ENCODE measurements around the gene C2orf92.

- TF ChIP-seq, protein P1, sequence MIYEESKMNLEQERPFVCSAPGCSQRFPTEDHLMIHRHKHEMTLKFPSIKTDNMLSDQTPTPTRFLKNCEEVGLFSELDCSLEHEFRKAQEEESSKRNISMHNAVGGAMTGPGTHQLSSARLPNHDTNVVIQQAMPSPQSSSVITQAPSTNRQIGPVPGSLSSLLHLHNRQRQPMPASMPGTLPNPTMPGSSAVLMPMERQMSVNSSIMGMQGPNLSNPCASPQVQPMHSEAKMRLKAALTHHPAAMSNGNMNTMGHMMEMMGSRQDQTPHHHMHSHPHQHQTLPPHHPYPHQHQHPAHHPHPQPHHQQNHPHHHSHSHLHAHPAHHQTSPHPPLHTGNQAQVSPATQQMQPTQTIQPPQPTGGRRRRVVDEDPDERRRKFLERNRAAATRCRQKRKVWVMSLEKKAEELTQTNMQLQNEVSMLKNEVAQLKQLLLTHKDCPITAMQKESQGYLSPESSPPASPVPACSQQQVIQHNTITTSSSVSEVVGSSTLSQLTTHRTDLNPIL (CRISPR knock-in tag; IDR thresholded peaks at IDR 0.05; ENCODE audit: low read depth), result no peak
- TF ChIP-seq ZNF70 (CRISPR knock-in tag; IDR thresholded peaks at IDR 0.05) (no peak), PPARA (CRISPR knock-in tag; IDR thresholded peaks at IDR 0.05; ENCODE audit: borderline replicate concordance) (no peak), ARNTL (CRISPR knock-in tag; IDR thresholded peaks at IDR 0.05; ENCODE audit: borderline replicate concordance, low read depth) (no peak), PATZ1 (CRISPR knock-in tag; IDR thresholded peaks at IDR 0.05; ENCODE audit: borderline replicate concordance) (no peak), BACH2 (CRISPR knock-in tag; IDR thresholded peaks at IDR 0.05; ENCODE audit: borderline replicate concordance) (no peak), ZFP3 (CRISPR knock-in tag; IDR thresholded peaks at IDR 0.05) (no peak), RARB (CRISPR knock-in tag; IDR thresholded peaks at IDR 0.05) (no peak), CSDC2 (CRISPR knock-in tag; IDR thresholded peaks at IDR 0.05) (no peak), ZFP30 (CRISPR knock-in tag; IDR thresholded peaks at IDR 0.05) (no peak), TCF4 (CRISPR knock-in tag; IDR thresholded peaks at IDR 0.05; ENCODE audit: borderline replicate concordance) (no peak)
- TF ChIP-seq, protein P2, sequence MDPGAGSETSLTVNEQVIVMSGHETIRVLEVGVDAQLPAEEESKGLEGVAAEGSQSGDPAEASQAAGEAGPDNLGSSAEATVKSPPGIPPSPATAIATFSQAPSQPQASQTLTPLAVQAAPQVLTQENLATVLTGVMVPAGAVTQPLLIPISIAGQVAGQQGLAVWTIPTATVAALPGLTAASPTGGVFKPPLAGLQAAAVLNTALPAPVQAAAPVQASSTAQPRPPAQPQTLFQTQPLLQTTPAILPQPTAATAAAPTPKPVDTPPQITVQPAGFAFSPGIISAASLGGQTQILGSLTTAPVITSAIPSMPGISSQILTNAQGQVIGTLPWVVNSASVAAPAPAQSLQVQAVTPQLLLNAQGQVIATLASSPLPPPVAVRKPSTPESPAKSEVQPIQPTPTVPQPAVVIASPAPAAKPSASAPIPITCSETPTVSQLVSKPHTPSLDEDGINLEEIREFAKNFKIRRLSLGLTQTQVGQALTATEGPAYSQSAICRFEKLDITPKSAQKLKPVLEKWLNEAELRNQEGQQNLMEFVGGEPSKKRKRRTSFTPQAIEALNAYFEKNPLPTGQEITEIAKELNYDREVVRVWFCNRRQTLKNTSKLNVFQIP (CRISPR knock-in tag; IDR thresholded peaks at IDR 0.05; ENCODE audit: borderline replicate concordance, low read depth), result no peak
Observed at GRCh38 chr2:97706112-97706511, 36.6 kb downstream of the C2orf92 start.
